GM13976 (cell line): ENCODE data around the gene CAPN15.

Experiments
- DNase-seq: peaks from one replicate; pipeline ENCODE4 v3.0.0; 2012; ENCODE audit warnings: low spot score
- in situ Hi-C: fragments of 300-500 bp; cut with MboI; formaldehyde crosslinking; loops from one replicate; pipeline ENCODE4 v1.12.0; 2022; ENCODE audit warnings: low sequenced_read_pairs, mixed read lengths, inconsistent platforms; ENCODE audit not compliant: unreplicated experiment
- TF ChIP-seq, protein P1 (sequence below): IDR thresholded peaks from 2 replicates; pipeline ENCODE4 v1.5.1; 2012; ENCODE audit warnings: borderline replicate concordance, mild to moderate bottlenecking; ENCODE audit not compliant: insufficient read depth; ENCODE audit errors: extremely low read depth, missing control alignments, control extremely low read depth

CAPN15 gene

DNA sequence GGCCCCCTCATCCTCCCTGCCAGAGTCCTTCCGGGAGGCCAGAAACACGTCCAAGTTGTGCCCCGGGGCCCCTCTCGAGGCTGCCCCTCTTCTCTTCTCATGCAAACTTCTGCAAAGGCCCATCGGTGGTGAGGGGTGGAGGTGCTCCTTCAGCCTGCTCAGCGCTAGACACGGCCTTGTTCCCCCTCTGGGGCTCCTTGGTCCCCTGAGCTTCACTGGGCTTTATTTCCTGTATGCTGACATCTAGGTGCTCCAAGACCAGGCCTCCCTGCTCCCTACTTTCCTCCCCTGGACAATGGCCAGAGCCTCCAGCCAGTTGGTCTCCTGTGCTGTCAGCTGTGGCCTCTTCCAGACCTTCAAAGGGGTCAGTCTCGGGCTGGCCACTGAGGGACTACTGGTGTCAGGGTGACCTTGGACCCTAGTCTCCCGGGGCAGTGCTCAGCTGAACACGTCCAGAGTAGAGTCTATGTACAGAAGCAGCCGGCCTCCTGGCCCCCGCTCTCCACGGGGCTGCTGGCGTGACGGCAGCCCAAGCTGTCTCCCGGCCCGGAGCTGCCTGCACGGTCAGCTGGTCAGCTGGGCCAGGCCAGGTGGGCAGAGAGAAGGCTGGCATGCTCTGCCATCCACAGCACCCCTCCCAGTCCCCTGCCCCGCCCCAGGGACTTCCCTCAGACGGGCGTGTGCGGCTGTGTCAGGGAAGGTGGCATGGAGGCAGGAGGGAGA, 30.9 kb downstream of the CAPN15 start:
- TF ChIP-seq, protein P1, sequence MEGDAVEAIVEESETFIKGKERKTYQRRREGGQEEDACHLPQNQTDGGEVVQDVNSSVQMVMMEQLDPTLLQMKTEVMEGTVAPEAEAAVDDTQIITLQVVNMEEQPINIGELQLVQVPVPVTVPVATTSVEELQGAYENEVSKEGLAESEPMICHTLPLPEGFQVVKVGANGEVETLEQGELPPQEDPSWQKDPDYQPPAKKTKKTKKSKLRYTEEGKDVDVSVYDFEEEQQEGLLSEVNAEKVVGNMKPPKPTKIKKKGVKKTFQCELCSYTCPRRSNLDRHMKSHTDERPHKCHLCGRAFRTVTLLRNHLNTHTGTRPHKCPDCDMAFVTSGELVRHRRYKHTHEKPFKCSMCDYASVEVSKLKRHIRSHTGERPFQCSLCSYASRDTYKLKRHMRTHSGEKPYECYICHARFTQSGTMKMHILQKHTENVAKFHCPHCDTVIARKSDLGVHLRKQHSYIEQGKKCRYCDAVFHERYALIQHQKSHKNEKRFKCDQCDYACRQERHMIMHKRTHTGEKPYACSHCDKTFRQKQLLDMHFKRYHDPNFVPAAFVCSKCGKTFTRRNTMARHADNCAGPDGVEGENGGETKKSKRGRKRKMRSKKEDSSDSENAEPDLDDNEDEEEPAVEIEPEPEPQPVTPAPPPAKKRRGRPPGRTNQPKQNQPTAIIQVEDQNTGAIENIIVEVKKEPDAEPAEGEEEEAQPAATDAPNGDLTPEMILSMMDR, result no peak
- peak; percentile 52 for DNase-seq
- in situ Hi-C loops, result no loop called here

- TF ChIP-seq, protein P1, result no peak
- in situ Hi-C loops, result no loop called here
Observed at GRCh38 chr16:559021-559380, 31.5 kb downstream of the CAPN15 start.

DNA sequence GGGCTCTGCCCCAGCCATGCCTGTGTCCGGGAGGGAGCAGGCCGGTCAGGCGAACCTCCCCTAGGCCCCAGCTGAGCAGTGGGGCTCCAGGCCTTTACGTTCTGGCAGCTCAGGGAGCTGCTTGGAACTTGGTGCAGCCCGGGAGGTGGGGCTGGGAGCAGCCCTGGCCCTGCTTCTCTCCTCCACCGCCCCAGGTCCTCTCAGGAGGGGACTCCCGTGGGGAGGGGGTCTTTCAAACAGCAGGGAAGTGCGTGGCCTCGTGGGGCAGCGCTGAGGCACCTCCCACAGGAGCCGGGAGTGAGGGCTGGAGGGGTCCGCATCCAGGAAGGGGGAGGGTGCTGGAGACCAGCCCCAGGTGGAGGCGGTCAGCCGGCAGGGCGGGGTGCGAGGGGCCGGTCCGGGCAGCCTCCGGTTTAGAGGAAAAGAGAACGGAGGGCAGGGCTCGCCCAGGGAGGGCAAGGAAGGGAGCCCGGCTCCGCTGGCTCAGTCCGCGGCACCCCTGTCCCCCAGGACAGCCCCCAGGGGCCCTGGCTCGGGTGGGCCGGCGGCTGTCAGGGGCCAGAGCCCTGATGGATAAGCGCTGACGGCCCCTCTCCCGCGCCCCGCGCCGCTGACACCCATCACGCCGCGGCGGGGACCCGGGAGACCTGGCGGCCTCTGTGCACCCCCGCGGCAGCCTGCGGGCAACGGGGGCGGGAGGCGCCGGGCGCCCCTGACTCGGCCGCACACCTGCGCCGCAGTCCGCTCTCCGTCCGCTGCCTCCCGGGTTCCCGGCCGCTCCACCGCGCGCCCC, 32.1 kb downstream of the CAPN15 start:
- TF ChIP-seq, protein P1, result no peak
- in situ Hi-C loops, result no loop called here
- peak; percentile 43 for DNase-seq

More at GRCh38 chr16:559021-559380, 31.5 kb downstream of the CAPN15 start:
- no peak for DNase-seq

GRCh38 chr16:560204-560700, 32.7 kb downstream of the CAPN15 start, which contains the start of gene PRR35:
PRR35 (plus strand) TSS chr16:560394; CDS start chr16:563295, 2,901 bp downstream.
- DNase-seq, result no peak
- in situ Hi-C loops, result no loop called here

GRCh38 chr16:560701-561412, 33.3 kb downstream of the CAPN15 start:
- in situ Hi-C loops, result no loop called here
- TF ChIP-seq, protein P1, result no peak
- DNase-seq, result peak; percentile 42

More at GRCh38 chr16:560204-560700, 32.7 kb downstream of the CAPN15 start, which contains the start of gene PRR35:
- TF ChIP-seq, protein P1, result no peak

- in situ Hi-C loops, result no loop called here
- no peak for DNase-seq
- TF ChIP-seq, protein P1, result no peak
Observed at GRCh38 chr16:561413-561794, 33.9 kb downstream of the CAPN15 start.
